Right lobe of liver (tissue), 4 donors: ENCODE results near the gene USP44.

ENCODE experiments used
- POLR2A ChIP-seq: fragments of 450-650 bp; IDR thresholded peaks from one replicate; pipeline ENCODE4 v1.6.1; 2017; ENCODE audit warnings: antibody characterized with exemption, mild to moderate bottlenecking
- TF ChIP-seq, protein P1 (sequence below), 4 donors: fragments of 200-600 bp in 3 of 4; fragments of 450-650 bp in 1 of 4; IDR thresholded peaks; one replicate each; pipeline versions ENCODE4 v1.5.1 to v1.8.0; 2016 to 2022; ENCODE audit warnings: antibody characterized with exemption in 4 of 4, mild to moderate bottlenecking in 2 of 4
- donor health status: DM: no; HTN: no; CAD: no.
- donor health status: DM: no; HTN: no; CAD: no.
- donor health status: DM: no; HTN: yes; CAD: no.

DNA sequence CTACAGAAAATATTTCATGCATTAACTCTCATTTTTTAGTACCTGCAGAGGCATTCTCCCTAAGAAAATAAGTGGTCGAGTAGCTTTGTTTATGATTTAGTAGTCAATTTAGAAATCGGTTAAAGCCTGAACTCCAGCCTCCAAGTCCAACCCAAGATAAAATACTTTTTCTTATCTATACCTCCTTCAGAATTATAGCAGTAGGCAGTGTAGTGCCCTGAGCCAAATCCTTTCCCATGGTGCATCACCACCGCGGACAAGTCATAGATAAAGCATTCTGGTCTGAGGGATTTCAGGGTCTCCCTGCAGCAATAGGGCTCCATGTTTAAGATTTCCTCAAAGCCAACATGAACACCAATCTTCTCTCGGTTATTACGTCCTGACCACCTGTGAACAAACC lies 30.5 kb downstream of the USP44 start:
- TF ChIP-seq, protein P1, sequence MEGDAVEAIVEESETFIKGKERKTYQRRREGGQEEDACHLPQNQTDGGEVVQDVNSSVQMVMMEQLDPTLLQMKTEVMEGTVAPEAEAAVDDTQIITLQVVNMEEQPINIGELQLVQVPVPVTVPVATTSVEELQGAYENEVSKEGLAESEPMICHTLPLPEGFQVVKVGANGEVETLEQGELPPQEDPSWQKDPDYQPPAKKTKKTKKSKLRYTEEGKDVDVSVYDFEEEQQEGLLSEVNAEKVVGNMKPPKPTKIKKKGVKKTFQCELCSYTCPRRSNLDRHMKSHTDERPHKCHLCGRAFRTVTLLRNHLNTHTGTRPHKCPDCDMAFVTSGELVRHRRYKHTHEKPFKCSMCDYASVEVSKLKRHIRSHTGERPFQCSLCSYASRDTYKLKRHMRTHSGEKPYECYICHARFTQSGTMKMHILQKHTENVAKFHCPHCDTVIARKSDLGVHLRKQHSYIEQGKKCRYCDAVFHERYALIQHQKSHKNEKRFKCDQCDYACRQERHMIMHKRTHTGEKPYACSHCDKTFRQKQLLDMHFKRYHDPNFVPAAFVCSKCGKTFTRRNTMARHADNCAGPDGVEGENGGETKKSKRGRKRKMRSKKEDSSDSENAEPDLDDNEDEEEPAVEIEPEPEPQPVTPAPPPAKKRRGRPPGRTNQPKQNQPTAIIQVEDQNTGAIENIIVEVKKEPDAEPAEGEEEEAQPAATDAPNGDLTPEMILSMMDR (IDR thresholded peaks at IDR 0.05) = no peak
- TF ChIP-seq POLR2A = no peak
